GM18499 (cell line): Measurements from ENCODE around the gene PEMT.

Experiments
- ATAC-seq: cut with Tn5 transposase; IDR thresholded peaks from one replicate; pipeline ENCODE4 v1.9.1; 2021; ENCODE audit warnings: moderate number of reproducible peaks; ENCODE audit not compliant: insufficient read depth, unreplicated experiment

The PEMT gene

DNA sequence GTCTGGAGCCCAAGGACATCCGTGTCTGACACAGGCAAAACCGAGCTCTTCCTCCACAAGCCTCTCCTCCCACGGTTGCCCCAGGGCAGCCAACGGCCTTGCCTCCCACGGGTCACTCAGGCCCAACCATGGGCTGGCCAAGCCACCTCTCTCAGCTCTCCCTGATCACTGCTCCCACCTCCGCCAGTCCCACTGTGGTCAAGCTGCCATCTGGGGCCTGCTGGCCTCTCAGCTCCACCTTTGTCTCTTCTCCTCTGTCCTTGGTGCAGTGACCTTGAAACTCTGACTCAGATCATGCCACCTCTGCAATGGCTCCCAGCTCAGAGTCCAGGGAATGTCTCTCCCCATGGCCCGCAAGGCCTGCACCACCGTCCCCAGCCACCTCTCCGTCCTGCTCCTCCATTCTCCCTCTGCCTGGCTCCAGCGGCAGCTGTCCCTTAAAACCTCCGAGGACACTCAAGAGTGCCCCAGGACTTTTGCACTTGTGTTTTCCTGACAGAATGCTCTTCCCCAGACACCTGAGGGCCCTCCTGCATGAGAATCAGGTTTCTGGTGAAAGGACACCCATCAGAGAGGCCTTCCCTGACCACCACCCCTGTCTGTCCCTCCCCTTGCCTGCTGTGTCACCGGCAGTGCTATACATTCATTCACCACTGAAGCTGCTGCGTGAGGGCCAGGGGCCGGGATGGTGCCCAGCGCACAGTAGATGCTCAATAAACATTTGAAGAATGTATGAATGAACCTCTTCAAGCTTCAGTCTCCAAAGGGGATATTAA is 19.3 kb downstream of the PEMT start:
- no peak for ATAC-seq

GRCh38 chr17:17570798-17571716 is 20.5 kb downstream of the PEMT start:
- no peak for ATAC-seq

DNA sequence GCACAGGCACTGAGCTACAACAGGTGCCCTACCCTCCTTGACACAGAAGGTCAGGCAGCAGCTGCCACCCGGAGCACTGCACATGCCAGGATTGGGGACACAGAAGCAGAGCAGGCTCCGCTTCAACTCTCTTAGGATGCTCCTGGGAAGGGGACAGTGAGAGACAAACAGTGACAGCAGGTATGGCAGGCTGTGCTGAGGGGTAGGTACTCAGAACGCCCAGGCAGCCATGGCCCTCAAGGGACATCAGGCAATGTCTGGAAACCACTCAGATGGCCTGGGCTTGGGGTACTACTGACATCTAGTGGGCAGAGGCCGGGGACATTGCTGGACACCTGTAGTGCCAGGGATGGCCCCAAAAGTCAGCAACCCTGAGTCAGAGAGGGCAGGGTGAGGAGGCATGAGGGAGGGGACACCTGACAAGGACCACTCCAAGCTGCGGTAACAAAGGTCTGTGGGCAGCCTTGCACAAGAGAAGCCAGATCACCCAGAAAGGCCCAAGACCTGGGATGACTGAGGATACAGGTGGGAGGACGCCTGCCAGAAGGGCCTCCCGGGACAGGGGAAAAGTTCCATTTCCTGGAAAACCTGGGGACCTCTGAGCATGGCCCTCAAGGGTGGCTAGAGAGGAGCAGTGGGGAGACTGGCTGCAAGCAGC is 21.2 kb downstream of the PEMT start:
- ATAC-seq, result no peak

- no peak for ATAC-seq
Observed at GRCh38 chr17:17569691-17570090, 21.8 kb downstream of the PEMT start.

DNA sequence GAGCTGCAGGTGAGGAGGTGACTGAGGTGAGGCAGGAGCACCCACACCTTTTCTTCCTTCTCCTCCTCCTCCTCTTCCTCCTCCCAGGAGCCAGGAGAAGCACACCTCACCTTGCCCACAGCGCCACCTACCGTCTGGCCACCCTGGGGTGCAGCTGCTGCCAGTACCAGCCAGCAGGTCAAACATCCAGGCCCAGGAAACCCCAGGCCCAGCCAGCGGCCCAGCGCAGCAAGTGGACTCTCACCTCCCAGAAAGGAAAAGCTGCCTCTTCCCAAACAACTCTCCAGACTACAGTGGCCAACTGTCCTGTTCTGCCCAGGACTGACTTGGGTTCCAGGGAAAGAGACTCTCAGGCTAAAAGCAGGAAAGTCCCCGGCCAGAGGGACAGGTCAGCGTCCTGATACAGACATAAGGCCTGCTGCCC is 22.7 kb downstream of the PEMT start:
- no peak for ATAC-seq

- no peak for ATAC-seq
Observed at GRCh38 chr17:17567631-17568030, 23.9 kb downstream of the PEMT start.

GRCh38 chr17:17566896-17567513 is 24.5 kb downstream of the PEMT start:
- ATAC-seq, result no peak

DNA sequence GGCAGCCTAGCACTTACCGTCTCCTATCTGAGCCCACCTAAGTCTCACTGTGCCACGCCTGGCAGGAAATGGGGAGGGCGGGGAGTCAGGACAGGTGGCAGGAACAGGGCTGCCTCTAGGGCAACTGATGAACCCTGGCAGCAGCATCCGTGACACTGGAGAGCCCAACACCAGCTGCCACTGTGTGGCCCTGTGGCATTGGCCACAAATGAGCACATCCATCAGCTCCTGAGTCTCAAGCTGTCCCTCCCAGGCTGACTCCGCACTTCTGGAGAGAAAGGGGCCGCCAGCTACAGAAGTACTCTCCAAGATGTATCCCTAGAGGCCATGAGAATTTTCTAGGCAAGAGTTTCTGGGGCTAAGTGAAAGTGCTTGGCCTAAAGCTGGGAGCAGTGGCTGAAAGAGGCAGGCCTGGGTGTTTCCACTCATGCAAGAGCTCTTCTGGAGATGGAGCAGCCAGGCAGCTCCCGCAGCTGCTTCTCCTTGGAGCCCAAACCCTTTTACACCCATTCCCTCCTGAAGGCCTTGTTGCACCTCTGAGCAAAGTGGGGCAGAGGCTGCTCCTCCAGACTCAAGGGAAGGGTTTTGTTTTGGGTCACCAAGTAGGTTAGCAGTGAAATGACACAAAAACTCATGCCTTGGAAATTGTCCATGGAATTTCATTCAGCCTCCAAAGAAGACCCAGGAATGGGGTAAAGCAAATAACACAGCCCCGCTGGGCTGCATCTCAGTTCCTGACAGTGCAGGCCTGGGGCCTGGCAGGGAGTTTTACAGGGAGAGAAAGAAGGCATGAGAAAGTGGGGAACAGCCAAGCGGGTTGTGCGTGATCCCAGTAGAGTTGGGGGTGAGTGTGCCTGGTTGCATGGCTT is 25.8 kb downstream of the PEMT start:
- ATAC-seq, result no peak

DNA sequence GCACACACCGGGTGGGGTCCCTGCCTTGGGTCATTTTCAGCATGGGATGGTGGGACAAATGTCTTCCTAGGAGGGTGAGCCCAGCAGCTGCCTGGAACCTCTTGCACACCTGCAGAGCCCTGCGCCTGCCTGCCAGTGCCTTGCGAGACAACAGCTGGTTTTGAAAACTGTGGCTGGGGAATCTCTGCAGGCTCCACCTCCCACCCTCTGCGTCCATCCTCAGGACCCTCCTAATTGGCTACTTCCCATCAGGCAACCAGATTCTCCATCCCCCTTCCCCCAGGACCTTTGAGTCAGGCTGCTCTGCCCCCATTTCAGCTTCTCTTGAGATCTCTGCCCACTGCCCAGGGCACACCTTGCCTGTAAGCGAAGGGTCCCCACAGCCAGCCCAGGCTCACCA is 26.6 kb downstream of the PEMT start:
- ATAC-seq, result no peak

GRCh38 chr17:17564323-17564722 is 27.2 kb downstream of the PEMT start:
- no peak for ATAC-seq

DNA sequence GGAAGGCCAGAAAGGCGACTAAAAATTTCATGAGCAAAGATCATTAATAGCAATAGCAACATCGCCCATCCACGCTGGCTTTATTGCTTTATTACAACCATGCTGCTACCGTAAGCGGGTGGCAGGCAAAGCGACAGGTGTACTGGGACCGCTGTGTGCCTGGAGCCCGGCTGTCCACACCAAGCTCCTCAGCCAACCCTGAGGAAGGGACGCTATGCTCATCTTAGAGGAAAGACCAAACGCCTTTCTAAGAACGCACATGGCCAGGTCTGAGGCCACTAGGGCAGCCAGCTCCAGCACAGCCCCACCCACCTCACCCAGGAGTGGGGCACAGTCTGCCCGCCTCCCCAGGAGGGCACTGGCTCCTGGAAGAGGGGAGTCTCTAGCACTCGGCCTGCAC is 28.0 kb downstream of the PEMT start:
- ATAC-seq, result no peak

- ATAC-seq, result no peak
Observed at GRCh38 chr17:17562146-17562511, 29.4 kb downstream of the PEMT start.

DNA sequence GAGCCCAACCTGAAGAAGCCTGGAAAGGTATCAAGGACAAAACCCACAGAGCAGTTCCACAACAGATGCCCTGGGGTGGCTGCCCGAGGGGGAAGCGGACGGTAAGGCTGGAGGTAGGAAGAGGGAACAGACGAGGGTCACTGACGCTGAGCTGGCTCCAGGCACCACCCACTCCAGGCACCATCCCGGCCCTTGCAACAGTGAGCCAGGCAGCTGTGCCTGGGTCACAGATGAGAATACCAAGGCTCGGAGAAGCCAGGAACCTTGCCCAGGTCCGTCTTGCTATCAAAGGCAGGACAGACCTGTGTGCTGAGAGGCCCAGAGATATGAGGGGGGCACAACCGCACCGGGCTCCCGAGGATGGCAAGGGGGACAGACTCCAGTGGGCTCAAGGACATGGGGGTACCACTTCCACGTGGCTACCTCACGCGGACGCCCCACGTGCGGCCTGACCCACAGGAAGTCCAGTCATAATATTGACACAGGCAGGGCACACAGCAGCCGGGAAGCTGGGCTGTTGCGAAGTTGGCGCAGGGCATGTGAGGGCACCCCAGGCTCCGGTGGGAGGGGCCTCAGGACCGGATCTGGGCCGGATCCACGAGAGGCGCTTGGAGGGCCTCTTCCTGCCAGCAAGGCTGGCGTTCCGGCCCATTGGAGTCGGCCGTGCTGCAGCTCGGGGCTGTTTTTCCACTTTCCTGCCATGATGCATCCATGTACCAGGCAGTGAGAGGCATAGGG is 29.9 kb downstream of the PEMT start:
- no peak for ATAC-seq

- ATAC-seq, result no peak
Observed at GRCh38 chr17:17560975-17561374, 30.5 kb downstream of the PEMT start.

- ATAC-seq, result no peak
Observed at GRCh38 chr17:17560167-17560566, 31.3 kb downstream of the PEMT start.

DNA sequence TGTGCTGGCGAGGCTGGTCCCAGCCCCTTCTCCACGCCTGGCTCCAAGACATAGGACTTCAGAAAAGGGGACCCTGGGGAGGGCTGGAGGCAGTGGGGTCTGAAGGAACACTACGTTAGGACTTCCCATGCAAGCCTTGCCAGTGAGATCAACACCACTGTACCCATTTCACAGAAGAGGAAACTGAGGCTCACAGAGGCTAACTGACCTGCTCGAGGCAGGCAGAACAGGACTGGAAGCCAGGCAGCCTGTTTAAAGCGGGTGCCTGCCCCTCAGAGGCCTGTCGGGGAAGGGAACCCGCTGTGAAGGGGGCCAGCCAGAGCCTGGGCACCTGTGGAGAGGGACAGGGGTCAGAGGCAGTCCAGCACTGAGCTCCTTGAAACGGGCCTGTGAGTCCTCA is 32.3 kb downstream of the PEMT start:
- no peak for ATAC-seq

- no peak for ATAC-seq
Observed at GRCh38 chr17:17558431-17558830, 33.1 kb downstream of the PEMT start.

DNA sequence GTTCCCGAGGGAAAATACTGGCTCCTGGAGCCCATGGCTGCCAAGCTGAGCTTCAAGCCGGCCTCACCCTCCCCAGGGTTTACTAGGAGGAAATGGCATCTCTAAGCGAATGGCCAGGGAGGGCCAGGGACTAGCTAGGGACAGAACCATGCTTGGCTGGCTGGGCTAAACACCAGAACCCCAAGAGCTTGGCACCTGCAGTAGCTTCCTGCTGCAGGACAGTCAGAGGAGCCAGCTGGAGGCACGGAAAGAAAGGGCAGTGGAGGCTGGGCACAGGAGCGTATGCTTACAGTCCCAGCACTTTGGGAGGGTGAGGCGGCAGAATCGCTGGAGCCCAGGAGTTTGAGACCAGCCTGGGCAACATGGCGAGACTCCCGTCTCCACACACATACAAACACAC is 33.7 kb downstream of the PEMT start:
- ATAC-seq, result no peak

- no peak for ATAC-seq
Observed at GRCh38 chr17:17556671-17557070, 34.8 kb downstream of the PEMT start.
